Suppressor macrophage treated with lipopolysaccharide for 4 hours (primary cell): ENCODE measurements around the gene PTGDR2.
"Not testable (repeated sequence)": the region's sequence is repeated elsewhere in the genome, so short reads cannot be mapped to it uniquely, and the experiment has no call there.

ENCODE experiments used
- DNase-seq: peaks from one replicate; pipeline ENCODE4 v3.0.0-alpha.2; 2020

The PTGDR2 gene

GRCh38 chr11:60841797-60842667, 13.7 kb downstream of the PTGDR2 start, which contains the start of gene CCDC86:
Gene CCDC86 (plus strand): TSS chr11:60842113. CDS start chr11:60842125, 12 bp downstream.
- peak; percentile 97 for DNase-seq

- no peak for DNase-seq
Observed at GRCh38 chr11:60840470-60841430, 15.0 kb downstream of the PTGDR2 start.

- no peak for DNase-seq
Observed at GRCh38 chr11:60838132-60838531, 17.6 kb downstream of the PTGDR2 start.

DNA sequence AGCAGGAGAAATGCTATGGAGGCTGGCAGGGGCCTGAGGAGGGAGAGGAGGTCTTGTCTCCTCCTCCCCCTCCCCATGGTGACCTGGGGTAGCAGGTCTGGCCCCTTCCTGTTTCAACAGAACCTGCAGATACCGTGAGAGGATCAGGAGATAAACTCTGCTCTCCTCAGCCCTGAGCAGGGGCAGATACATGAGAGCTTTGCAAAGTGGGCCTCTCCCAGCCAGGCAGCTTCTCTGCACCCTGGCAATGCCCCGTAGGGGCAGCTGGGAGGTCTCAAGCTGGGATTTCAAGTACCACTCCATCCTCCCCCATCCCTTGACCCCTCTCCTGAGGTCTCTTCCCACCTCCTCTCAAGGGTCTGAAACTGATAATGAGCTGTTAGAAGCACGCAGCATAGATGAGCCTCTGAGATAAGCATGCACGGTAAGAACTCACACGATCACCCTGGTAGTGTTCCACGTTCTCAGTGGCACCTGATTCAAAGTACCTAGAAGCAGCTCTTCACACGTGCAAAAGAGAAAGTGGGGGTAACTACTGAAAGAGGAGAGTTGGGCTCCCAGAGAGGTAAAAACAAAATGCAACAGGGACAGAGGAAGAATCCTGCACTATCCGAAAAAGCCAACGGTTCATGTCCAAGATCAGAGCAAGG, 18.8 kb downstream of the PTGDR2 start:
- no peak for DNase-seq

DNA sequence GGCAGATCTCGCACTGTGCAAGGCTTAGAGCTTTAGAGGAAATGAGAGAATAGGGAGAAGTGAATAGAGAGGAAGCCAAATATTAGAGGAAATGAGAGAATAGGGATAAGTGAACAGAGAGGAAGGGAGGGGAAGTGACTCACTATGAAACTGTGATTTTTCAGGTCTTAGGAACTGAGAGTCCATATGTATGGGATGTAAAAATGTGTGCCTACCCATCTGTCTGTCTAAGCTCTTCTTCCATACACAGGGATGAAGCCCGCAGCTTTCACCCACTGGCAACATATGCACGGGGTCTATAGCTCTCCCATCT, 20.3 kb downstream of the PTGDR2 start:
- peak; percentile 77 for DNase-seq

DNA sequence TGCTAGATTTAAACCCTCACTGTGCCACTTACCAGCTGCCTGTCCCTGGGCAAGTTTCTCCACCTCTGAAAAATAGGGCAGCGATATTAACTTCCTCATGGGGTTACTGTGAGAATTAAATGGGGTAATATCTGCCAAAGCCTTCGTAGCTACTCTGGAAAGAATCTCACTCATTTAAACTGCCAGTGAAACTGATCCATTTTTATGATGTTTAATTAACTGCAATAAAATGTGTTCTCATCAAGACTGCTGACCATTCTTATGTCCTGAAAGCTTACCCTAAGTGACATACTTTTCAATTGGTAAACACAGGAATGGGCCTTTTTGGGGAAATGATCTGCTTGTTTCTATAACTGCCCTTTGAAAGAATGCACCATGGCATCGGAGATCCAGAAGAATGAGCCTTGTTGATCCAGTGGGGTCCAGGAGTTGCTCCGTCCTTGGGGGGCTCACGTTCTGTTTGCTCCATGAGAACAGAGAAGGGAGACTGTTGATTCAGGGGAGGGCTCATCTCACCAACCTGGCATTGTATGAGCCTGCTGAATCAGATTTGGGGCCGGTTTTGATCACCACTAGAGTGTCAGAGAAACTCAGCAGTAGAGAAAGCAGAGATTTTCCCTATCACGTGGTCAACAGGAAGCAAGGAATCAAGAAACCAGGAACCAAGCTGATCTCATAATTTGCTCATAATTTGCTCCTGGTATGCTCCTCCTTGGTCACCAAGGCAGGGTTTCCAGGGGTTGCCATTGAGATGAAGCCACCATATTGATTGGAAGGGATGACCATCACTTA, 20.8 kb downstream of the PTGDR2 start:
- DNase-seq, result no peak

- DNase-seq, result no peak
Observed at GRCh38 chr11:60831501-60832079, 24.2 kb downstream of the PTGDR2 start.

DNA sequence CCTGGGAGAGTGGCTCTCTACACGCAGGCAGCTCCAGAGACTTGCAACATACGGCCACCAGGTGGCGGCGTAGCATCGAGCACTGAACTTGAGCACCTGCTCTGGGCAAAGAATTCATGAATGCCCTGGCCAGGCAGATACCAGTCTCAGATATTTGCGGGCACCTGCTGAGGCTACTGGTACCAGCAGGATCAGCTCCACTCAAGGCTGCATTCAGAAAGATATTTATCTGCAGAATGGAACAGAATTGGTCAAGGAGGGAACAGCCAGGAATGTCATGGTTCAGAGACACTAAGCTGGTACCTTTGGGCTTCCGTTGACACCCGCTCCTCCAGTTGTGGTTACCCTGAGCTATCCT, 24.6 kb downstream of the PTGDR2 start:
- peak; percentile 87 for DNase-seq

DNA sequence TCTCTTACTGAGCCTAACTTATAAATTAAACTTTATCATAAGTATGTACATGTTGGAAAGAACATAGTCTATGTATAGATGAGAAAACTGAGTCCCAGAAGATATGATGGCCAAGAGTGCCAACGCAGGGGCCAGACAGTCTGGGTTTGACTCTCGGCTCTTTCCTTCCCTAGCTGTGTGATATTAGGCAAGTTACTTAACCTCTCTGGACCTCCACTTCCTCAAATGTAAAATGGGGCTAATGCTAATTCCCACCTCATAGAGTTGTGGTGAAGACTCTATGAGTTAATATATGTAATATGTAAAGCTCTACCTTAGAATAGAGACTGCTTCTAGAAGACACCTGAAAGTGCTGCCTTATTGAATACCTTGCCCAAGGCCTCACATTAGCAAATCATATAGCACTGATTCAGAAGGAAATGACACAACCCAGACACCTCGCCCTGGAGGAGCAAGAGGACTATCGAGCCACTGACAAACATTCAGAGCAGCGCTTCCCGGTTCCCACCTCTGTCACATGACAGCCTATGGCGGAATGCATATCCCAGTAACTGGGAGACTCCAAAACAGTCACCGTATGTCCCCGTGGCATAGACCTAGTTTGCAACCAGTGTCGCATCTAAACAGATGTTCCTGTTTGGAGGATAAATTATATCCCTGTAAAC, 25.1 kb downstream of the PTGDR2 start:
- no peak for DNase-seq

GRCh38 chr11:60825790-60826189, 30.0 kb downstream of the PTGDR2 start:
- DNase-seq, result no peak

GRCh38 chr11:60825118-60825517, 30.6 kb downstream of the PTGDR2 start:
- no peak for DNase-seq

GRCh38 chr11:60823745-60824306, 31.9 kb downstream of the PTGDR2 start:
- not testable (repeated sequence) for DNase-seq

DNA sequence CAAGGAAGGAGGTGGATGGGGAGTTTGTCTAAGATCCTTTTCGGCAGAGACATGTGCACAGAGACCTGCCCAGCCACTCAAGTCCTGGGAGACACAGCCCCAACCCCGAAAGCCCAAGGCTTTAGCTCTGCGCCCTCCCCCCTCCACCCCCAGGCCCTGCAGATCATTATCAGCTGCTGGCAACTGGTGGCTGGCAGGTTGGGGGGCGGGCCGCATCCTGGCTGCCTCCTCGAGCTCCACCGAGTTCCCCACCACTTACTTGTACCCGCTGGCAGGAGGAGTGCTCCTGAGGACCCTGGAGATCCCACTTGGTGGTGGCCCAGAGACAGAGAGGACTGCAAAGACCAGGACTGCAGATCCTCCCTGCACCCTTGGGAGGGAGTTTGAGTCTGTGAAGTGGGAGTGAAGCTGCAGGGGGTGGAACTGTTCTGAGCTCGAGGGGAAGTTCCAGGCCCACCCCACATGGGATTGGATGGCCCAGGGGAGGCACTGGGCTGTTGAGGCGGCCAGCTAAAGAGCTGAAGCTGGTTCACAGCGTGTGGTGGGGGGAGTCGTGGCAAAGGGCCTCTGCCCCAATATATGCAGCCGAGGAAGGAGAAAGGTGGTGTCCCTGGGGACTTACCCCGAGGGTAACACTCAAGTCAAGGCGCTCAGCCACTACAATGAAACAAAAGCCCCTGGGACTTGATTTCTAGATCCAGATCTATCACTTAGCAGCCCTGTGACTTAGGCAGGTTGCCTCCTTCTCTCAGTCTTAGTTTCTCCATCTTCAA, 33.7 kb downstream of the PTGDR2 start:
- no peak for DNase-seq

DNA sequence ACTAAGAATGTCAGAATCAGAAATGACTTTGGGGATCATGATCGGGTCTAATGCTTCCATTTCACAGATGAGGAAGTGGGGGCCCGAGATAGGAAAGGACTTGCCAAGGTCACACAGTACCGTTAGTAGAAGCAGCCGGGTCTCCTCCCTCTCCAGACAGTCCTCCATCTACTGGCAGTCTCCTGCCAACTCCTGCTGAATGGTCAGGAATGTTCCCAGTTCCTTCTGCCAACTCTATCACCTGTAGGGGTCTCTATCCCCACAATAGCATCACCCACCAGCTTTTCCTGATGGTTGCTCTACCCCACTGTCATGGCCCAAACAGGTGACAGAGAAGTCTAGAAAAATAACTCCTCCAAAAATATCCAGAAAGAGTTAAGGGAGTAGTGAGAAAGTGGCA, 37.7 kb downstream of the PTGDR2 start:
- no peak for DNase-seq

GRCh38 chr11:60816590-60817157, 39.1 kb downstream of the PTGDR2 start:
- DNase-seq, result no peak

DNA sequence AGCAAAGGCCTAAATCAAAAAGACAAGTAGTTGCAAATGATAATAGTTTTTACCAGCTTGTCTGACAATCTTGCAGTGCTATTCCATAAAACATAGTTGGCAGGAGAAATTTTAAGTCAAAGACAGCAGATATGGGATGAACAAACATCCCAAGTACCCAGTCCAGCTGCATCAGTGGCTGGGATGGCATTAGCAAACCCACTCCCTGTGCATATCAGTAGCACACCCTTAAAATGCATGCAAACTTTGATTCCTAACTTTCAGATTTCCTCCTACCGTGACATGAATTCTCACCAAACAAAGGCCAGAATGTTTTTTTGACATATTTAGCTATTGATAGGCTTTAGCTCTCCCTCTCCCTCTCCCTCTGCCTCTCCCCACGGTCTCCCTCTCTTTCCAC, 41.6 kb downstream of the PTGDR2 start:
- no peak for DNase-seq

DNA sequence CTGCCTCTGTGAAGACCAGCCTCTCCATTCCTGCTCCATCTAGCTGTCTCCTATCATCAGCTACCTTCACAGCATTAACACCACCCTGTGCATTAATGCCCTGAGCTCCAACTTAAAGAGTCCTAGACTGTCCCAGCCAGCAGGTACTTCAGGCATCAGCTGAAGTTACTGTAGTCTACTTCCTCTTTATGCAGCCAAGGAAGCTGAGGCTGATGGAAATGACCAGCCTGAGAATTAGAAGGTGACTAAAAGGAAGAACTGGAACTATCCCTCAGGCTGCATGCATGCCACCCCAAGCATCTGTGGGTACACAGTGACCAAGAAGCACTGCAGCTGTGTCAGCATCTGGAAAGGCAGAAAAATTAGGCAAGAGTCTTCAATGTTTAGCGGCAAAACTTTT, 42.4 kb downstream of the PTGDR2 start:
- DNase-seq, result peak; percentile 13

- no peak for DNase-seq
Observed at GRCh38 chr11:60810569-60810968, 45.2 kb downstream of the PTGDR2 start.

DNA sequence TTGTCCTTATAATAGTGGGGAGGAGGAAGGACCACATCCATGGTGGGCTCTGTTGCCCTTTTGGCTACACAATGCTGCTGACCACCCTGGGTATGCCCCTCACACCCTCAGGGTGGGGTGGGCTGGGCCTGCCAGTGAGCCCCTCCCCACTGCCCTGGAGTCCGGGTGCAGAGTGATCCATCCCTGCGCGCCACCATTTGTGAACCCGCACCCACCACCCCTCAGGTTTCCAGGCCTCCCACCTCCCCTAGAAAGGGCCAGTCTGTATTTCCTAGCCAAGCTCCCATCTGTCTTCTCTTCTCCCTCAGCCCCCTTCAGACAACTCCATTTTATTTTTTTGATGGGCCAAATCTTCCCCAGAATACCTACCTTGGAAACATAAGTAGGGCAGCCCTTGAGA, 45.6 kb downstream of the PTGDR2 start:
- no peak for DNase-seq

DNA sequence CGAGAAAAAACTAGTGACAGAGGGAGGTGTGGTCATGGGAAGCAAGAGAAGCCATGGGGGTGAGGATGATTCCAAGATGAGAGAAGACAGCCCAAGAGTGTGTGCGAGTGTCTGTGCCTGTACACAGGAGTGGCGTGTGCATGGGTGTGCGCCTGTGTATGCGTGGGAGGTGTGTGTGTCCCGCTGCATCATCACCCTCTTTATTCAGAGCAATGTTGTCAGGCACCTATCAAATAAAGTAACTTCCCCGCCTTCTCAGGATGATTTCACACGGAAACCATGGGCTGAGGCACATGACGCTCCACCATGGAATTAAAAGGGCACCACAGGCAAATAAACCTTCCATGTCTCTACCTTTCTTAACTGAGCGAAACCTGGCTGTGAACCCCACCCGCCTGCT, 46.1 kb downstream of the PTGDR2 start:
- DNase-seq, result no peak
